HuH-7 (cell line): ENCODE measurements around the gene CCNYL1.
"Not testable (repeated sequence)": the region's sequence is repeated elsewhere in the genome, so short reads cannot be mapped to it uniquely, and the experiment has no call there.

Experiments used
- DNase-seq: peaks from one replicate; pipeline ENCODE4 v3.0.0; 2011; ENCODE audit warnings: low spot score

Gene CCNYL1

GRCh38 chr2:207710814-207711740 is at the start of gene CCNYL1:
Gene CCNYL1 (plus strand): TSS chr2:207711640. CDS start chr2:207711897, 257 bp downstream.
- peak; percentile 96 for DNase-seq

GRCh38 chr2:207662203-207662602 is 49.2 kb upstream of the CCNYL1 start:
- no peak for DNase-seq

GRCh38 chr2:207663870-207664545 is 47.4 kb upstream of the CCNYL1 start:
- no peak for DNase-seq

GRCh38 chr2:207670887-207671286 is 40.6 kb upstream of the CCNYL1 start:
- DNase-seq = no peak

GRCh38 chr2:207673431-207673830 is 38.0 kb upstream of the CCNYL1 start:
- DNase-seq = no peak

GRCh38 chr2:207674266-207674774 is 37.1 kb upstream of the CCNYL1 start:
- no peak for DNase-seq

GRCh38 chr2:207674826-207675225 is 36.6 kb upstream of the CCNYL1 start:
- no peak for DNase-seq

GRCh38 chr2:207676827-207677354 is 34.5 kb upstream of the CCNYL1 start:
- DNase-seq = no peak

GRCh38 chr2:207681431-207681830 is 30.0 kb upstream of the CCNYL1 start:
- no peak for DNase-seq

GRCh38 chr2:207682557-207682956 is 28.9 kb upstream of the CCNYL1 start:
- DNase-seq = no peak

- DNase-seq = no peak
Measured at GRCh38 chr2:207683438-207683837, 28.0 kb upstream of the CCNYL1 start.

GRCh38 chr2:207683879-207684627 is 27.4 kb upstream of the CCNYL1 start:
- DNase-seq = peak; percentile 18

GRCh38 chr2:207686812-207687211 is 24.6 kb upstream of the CCNYL1 start:
- DNase-seq = no peak

GRCh38 chr2:207688597-207688996 is 22.8 kb upstream of the CCNYL1 start:
- DNase-seq = no peak

GRCh38 chr2:207690845-207691461 is 20.5 kb upstream of the CCNYL1 start:
- DNase-seq = not testable (repeated sequence)

GRCh38 chr2:207692206-207693065 is 19.0 kb upstream of the CCNYL1 start:
- peak; percentile 65 for DNase-seq

- no peak for DNase-seq
Measured at GRCh38 chr2:207693641-207694249, 17.7 kb upstream of the CCNYL1 start.

- DNase-seq = no peak
Measured at GRCh38 chr2:207694811-207695281, 16.6 kb upstream of the CCNYL1 start.

- no peak for DNase-seq
Measured at GRCh38 chr2:207695293-207695692, 16.1 kb upstream of the CCNYL1 start.

- not testable (repeated sequence) for DNase-seq
Measured at GRCh38 chr2:207696911-207697310, 14.5 kb upstream of the CCNYL1 start.
